Astrocyte (in vitro differentiated cells and primary cell): ENCODE results near the gene PAIP2. TPM values are rescaled to one million over a fixed set of nuclear protein-coding genes. Genes with fewer than 3 reads are reported as not detected.

Experiments
- DNase-seq: peaks from one replicate; pipeline ENCODE4 v3.0.0-alpha.2; 2010; ENCODE audit warnings: low read depth
- FAIRE-seq: peaks from 2 replicates; lab custom pipeline; 2011; peaks lifted over from hg19 to GRCh38; lab: Jason Lieb, UNC
- H2AFZ ChIP-seq: 2 replicates; pipeline ENCODE4 v1.6.0; 2012; ENCODE audit warnings: low read depth, low read length, inconsistent platforms
- H3K27ac ChIP-seq: 2 replicates; pipeline ENCODE4 v1.5.1; 2011; ENCODE audit warnings: low read depth, low read length, inconsistent platforms
- H3K27me3 ChIP-seq: 2 replicates; pipeline ENCODE4 v1.6.0; 2011; ENCODE audit warnings: low read length, inconsistent platforms; ENCODE audit not compliant: insufficient read depth
- H3K36me3 ChIP-seq: 2 replicates; pipeline ENCODE4 v1.5.1; 2011; ENCODE audit warnings: low read length, inconsistent platforms; ENCODE audit not compliant: insufficient read depth
- H3K4me1 ChIP-seq: 2 replicates; pipeline ENCODE4 v1.5.1; 2011; ENCODE audit warnings: low read length, inconsistent platforms; ENCODE audit not compliant: insufficient read depth
- H3K4me2 ChIP-seq: 2 replicates; pipeline ENCODE4 v1.6.0; 2012; ENCODE audit warnings: low read length, inconsistent platforms
- H3K4me3 ChIP-seq: 2 replicates; pipeline ENCODE4 v1.5.1; 2011; ENCODE audit warnings: low read depth, mild to moderate bottlenecking, low read length, inconsistent platforms; ENCODE audit not compliant: insufficient read depth
- H3K79me2 ChIP-seq: 2 replicates; pipeline ENCODE4 v1.6.0; 2012; ENCODE audit warnings: mild to moderate bottlenecking, low read length, inconsistent platforms; ENCODE audit not compliant: insufficient read depth
- H3K9ac ChIP-seq: 2 replicates; pipeline ENCODE4 v1.6.0; 2012; ENCODE audit warnings: mild to moderate bottlenecking, low read length, inconsistent platforms
- H3K9me3 ChIP-seq: 2 replicates; pipeline ENCODE4 v1.5.1; 2012; ENCODE audit warnings: low read depth, mild to moderate bottlenecking, low read length, inconsistent platforms; ENCODE audit not compliant: insufficient read depth
- H4K20me1 ChIP-seq: 2 replicates; pipeline ENCODE4 v1.6.0; 2012; ENCODE audit warnings: low read length, inconsistent platforms; ENCODE audit not compliant: insufficient read depth
- H3K27ac Mint-ChIP-seq: one replicate; pipeline ENCODE4 v1.8.0; 2021; ENCODE audit warnings: mild to moderate bottlenecking, mixed read lengths; ENCODE audit not compliant: unreplicated experiment
- H3K27me3 Mint-ChIP-seq: one replicate; pipeline ENCODE4 v1.8.0; 2021; ENCODE audit warnings: low read depth, mixed read lengths; ENCODE audit not compliant: unreplicated experiment
- H3K36me3 Mint-ChIP-seq: one replicate; pipeline ENCODE4 v1.8.0; 2021; ENCODE audit warnings: low read depth, mixed read lengths; ENCODE audit not compliant: unreplicated experiment
- H3K4me1 Mint-ChIP-seq: one replicate; pipeline ENCODE4 v1.8.0; 2021; ENCODE audit warnings: low read depth, mixed read lengths; ENCODE audit not compliant: unreplicated experiment
- H3K4me3 Mint-ChIP-seq: one replicate; pipeline ENCODE4 v1.8.0; 2021; ENCODE audit warnings: mild to moderate bottlenecking, moderate library complexity, mixed read lengths; ENCODE audit not compliant: unreplicated experiment
- H3K9me3 Mint-ChIP-seq: one replicate; pipeline ENCODE4 v1.8.0; 2021; ENCODE audit warnings: mild to moderate bottlenecking, mixed read lengths; ENCODE audit not compliant: unreplicated experiment
- EZH2 ChIP-seq: IDR thresholded peaks from 2 replicates; pipeline ENCODE4 v1.6.1; 2012; ENCODE audit warnings: mild to moderate bottlenecking, low read length, inconsistent platforms; ENCODE audit not compliant: insufficient read depth
- total RNA-seq: library from RNA; stranded (reverse); gene quantifications from 2 replicates; pipeline ENCODE4 v1.2.1, GENCODE V29; 2021
- TF ChIP-seq, protein P1 (sequence below): IDR thresholded peaks from 2 replicates; pipeline ENCODE4 v1.5.1; 2011; ENCODE audit warnings: low read depth, mild to moderate bottlenecking, inconsistent platforms, low read length, moderate library complexity; ENCODE audit not compliant: insufficient read depth

Gene PAIP2
- total RNA-seq, 1 donor from 2014 or later: 75.3 TPM

GRCh38 chr5:139391570-139392323 is 50.1 kb downstream of the PAIP2 start:
- H3K4me1 Mint-ChIP-seq: peaks cover 4% of the 10 kb centered on the region
- H3K4me3 ChIP-seq: peak overlapping the region; percentile 49
- no peak overlapping the region for H3K9ac ChIP-seq
- no peak overlapping the region for H3K27ac ChIP-seq
- H3K4me3 Mint-ChIP-seq: no peak overlapping the region
- FAIRE-seq: no peak
- peak overlapping the region; percentile 81 for H3K4me2 ChIP-seq
- peaks cover 18% of the 10 kb centered on the region for H3K27me3 ChIP-seq
- H3K27ac Mint-ChIP-seq: no peak overlapping the region
- H2AFZ ChIP-seq: peak overlapping the region; percentile 71
- no peak for DNase-seq
- peaks cover 6% of the 10 kb centered on the region for H3K36me3 Mint-ChIP-seq
- TF ChIP-seq EZH2: no peak
- TF ChIP-seq, protein P1, sequence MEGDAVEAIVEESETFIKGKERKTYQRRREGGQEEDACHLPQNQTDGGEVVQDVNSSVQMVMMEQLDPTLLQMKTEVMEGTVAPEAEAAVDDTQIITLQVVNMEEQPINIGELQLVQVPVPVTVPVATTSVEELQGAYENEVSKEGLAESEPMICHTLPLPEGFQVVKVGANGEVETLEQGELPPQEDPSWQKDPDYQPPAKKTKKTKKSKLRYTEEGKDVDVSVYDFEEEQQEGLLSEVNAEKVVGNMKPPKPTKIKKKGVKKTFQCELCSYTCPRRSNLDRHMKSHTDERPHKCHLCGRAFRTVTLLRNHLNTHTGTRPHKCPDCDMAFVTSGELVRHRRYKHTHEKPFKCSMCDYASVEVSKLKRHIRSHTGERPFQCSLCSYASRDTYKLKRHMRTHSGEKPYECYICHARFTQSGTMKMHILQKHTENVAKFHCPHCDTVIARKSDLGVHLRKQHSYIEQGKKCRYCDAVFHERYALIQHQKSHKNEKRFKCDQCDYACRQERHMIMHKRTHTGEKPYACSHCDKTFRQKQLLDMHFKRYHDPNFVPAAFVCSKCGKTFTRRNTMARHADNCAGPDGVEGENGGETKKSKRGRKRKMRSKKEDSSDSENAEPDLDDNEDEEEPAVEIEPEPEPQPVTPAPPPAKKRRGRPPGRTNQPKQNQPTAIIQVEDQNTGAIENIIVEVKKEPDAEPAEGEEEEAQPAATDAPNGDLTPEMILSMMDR: no peak
- H3K36me3 ChIP-seq: no peaks in the 10 kb centered on the region
- no peaks in the 10 kb centered on the region for H3K9me3 ChIP-seq
- H4K20me1 ChIP-seq: peaks cover 3% of the 10 kb centered on the region
- H3K27me3 Mint-ChIP-seq: peaks cover 28% of the 10 kb centered on the region
- H3K9me3 Mint-ChIP-seq: no peaks in the 10 kb centered on the region
- no peaks in the 10 kb centered on the region for H3K79me2 ChIP-seq
- H3K4me1 ChIP-seq: peaks cover 11% of the 10 kb centered on the region

- H3K4me3 ChIP-seq: peak overlapping the region; percentile 49
- H3K79me2 ChIP-seq: no peaks in the 10 kb centered on the region
- Mint-ChIP-seq H3K36me3 (peaks cover 6% of the 10 kb centered on the region), H3K27ac (no peak overlapping the region), H3K9me3 (no peaks in the 10 kb centered on the region), H3K4me3 (no peak overlapping the region), H3K4me1 (peaks cover 4% of the 10 kb centered on the region), H3K27me3 (peaks cover 28% of the 10 kb centered on the region)
- H3K4me2 ChIP-seq: peak overlapping the region; percentile 81
- no peak for FAIRE-seq
- H4K20me1 ChIP-seq: peaks cover 3% of the 10 kb centered on the region
- no peaks in the 10 kb centered on the region for H3K36me3 ChIP-seq
- H3K27ac ChIP-seq: no peak overlapping the region
- H3K27me3 ChIP-seq: peaks cover 18% of the 10 kb centered on the region
- no peak overlapping the region for H3K9ac ChIP-seq
- H3K4me1 ChIP-seq: peaks cover 11% of the 10 kb centered on the region
- peak overlapping the region; percentile 71 for H2AFZ ChIP-seq
- no peak for DNase-seq
- no peaks in the 10 kb centered on the region for H3K9me3 ChIP-seq
- TF ChIP-seq, protein P1: no peak
- TF ChIP-seq EZH2: no peak
Measured at GRCh38 chr5:139392324-139392677, 50.6 kb downstream of the PAIP2 start.
